GM18499 (cell line): ENCODE results near the gene SLC5A3.

Experiments
- ATAC-seq: cut with Tn5 transposase; IDR thresholded peaks from one replicate; pipeline ENCODE4 v1.9.1; 2021; ENCODE audit warnings: moderate number of reproducible peaks; ENCODE audit not compliant: insufficient read depth, unreplicated experiment

The SLC5A3 gene

GRCh38 chr21:34073032-34073748, at the start of gene SLC5A3, which contains the start of gene MRPS6:
Gene SLC5A3 (plus strand): TSS chr21:34073578. CDS start chr21:34095199, 21,621 bp downstream.
Gene MRPS6 (plus strand): TSS chr21:34073578. CDS start chr21:34073701, 123 bp downstream.
- no peak for ATAC-seq

GRCh38 chr21:34023691-34024373, 49.5 kb upstream of the SLC5A3 start:
- no peak for ATAC-seq

GRCh38 chr21:34024374-34024693, 49.0 kb upstream of the SLC5A3 start:
- no peak for ATAC-seq

GRCh38 chr21:34027721-34028461, 45.5 kb upstream of the SLC5A3 start:
- ATAC-seq, result no peak

- peak; percentile 91 for ATAC-seq
These were observed 43.4 kb upstream of the SLC5A3 start for GRCh38 chr21:34029743-34030528.

- no peak for ATAC-seq
These were observed 41.5 kb upstream of the SLC5A3 start for GRCh38 chr21:34031835-34032370.

- ATAC-seq, result no peak
These were observed 38.9 kb upstream of the SLC5A3 start for GRCh38 chr21:34034369-34035014.

- no peak for ATAC-seq
These were observed 37.6 kb upstream of the SLC5A3 start for GRCh38 chr21:34035619-34036354.

- ATAC-seq, result no peak
These were observed 36.2 kb upstream of the SLC5A3 start for GRCh38 chr21:34037009-34037795.

GRCh38 chr21:34039678-34040382, 33.5 kb upstream of the SLC5A3 start:
- no peak for ATAC-seq

- no peak for ATAC-seq
These were observed 30.6 kb upstream of the SLC5A3 start for GRCh38 chr21:34042735-34043134.

GRCh38 chr21:34043333-34043732, 30.0 kb upstream of the SLC5A3 start:
- ATAC-seq, result no peak

- ATAC-seq, result peak; percentile 53
These were observed 26.5 kb upstream of the SLC5A3 start for GRCh38 chr21:34046917-34047316.

- no peak for ATAC-seq
These were observed 25.5 kb upstream of the SLC5A3 start for GRCh38 chr21:34047835-34048234.

- no peak for ATAC-seq
These were observed 21.2 kb upstream of the SLC5A3 start for GRCh38 chr21:34052171-34052570.

- no peak for ATAC-seq
These were observed 19.1 kb upstream of the SLC5A3 start for GRCh38 chr21:34054259-34054658.

- no peak for ATAC-seq
These were observed 17.8 kb upstream of the SLC5A3 start for GRCh38 chr21:34055615-34056014.

GRCh38 chr21:34061983-34062382, 11.4 kb upstream of the SLC5A3 start:
- no peak for ATAC-seq
